ENCODE data around the gene CDH8.

DNA sequence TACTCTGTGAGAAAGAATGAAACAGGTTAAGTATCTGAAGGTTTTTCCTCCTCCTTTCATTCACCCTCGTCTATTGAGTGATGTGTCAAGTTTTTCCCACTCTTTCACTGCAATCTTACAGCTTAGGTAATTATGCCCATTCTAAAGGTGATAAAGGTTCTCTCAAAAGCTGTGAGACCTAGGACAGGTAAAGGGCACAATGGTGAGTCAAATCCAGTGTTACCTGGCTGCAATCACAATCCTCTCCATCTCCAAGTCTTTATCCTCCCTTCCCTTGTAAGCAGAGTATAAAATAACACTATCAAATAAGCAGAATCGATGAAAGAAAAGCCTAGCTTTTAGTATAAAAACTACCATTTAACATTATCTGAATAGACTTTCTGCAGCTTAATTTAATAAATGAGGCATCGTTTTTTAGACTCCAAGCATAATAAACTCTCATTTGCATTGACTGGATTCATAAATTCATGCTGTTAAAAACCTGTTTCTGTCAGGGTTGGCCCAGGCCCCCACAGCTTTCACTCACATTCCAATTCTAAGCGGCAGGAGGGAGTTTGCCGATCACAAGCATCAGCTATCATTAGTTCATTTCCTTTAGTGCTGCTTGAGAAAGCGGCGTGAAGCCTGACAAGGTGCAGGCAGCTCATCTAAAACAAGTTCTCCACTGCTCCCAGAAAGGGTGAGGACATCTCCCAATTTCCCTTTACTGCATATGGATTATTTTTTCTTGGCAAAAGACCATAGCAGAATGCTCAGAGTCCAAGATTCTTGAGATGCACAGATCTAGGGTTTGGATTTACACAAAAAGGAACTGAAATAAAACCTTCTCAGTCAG is 67.8 kb downstream of the CDH8 start:
- no peak for TF ChIP-seq SMC3 (IDR thresholded peaks at IDR 0.05; ENCODE audit: low read depth, low read length)
- TF ChIP-seq CTCF (IDR thresholded peaks at IDR 0.05), result no peak
- no peak for TF ChIP-seq EP300 (IDR thresholded peaks at IDR 0.05; ENCODE audit: borderline replicate concordance in 1 of 2, low read depth in 1 of 2, low read length in 1 of 2)
- no peak for TF ChIP-seq POLR2AphosphoS5 (IDR thresholded peaks at IDR 0.05; ENCODE audit: low read depth, low read length)
- no peak for TF ChIP-seq FOXJ3 (CRISPR knock-in tag; IDR thresholded peaks at IDR 0.05)
- TF ChIP-seq RAD21 (IDR thresholded peaks at IDR 0.05; ENCODE audit: low read length), result no peak
- TF ChIP-seq ZBTB33 (IDR thresholded peaks at IDR 0.05; ENCODE audit: borderline replicate concordance, low read depth), result no peak
- no peak for TF ChIP-seq EZH2phosphoT487 (IDR thresholded peaks at IDR 0.05; ENCODE audit: borderline replicate concordance, low read depth)
- TF ChIP-seq MEF2A (IDR thresholded peaks at IDR 0.05; ENCODE audit: borderline replicate concordance, low read depth), result no peak

Measured in SK-N-SH (cell line).